Measurements from ENCODE around the gene ABRAXAS1.
"Not testable (repeated sequence)": the region's sequence is repeated elsewhere in the genome, so short reads cannot be mapped to it uniquely, and the experiment has no call there.

Gene ABRAXAS1

GRCh38 chr4:83484500-83485461 is at the start of gene ABRAXAS1:
Gene ABRAXAS1, minus strand, starts transcription at chr4:83485100. Its CDS starts 28 bp downstream, at chr4:83485072.
- DNase-seq (ENCODE audit: low spot score), result peak; percentile 92

DNA sequence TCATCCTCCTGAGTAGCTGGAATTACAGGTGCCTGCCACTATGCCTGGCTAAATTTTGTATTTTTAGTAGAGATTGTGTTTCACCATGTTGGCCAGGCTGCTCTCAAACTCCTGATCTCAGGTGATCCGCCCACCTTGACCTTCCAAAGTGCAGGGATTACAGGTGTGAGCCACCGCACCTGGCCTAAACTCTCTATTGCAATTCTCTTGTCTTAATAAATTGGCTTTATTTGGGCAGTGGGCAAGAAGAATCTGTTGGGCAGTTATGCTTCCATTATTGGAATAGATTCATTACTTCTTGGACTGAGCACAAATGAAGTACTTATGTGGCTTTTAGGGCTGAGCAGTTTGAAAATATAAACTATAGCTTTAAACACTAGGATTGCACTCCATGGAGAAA is 42.8 kb upstream of the ABRAXAS1 start:
- no peak for DNase-seq (ENCODE audit: low spot score)

- DNase-seq (ENCODE audit: low spot score), result no peak
Measured at GRCh38 chr4:83522239-83522638, 37.3 kb upstream of the ABRAXAS1 start.

GRCh38 chr4:83516042-83516772 is 31.3 kb upstream of the ABRAXAS1 start:
- DNase-seq (ENCODE audit: low spot score), result no peak

DNA sequence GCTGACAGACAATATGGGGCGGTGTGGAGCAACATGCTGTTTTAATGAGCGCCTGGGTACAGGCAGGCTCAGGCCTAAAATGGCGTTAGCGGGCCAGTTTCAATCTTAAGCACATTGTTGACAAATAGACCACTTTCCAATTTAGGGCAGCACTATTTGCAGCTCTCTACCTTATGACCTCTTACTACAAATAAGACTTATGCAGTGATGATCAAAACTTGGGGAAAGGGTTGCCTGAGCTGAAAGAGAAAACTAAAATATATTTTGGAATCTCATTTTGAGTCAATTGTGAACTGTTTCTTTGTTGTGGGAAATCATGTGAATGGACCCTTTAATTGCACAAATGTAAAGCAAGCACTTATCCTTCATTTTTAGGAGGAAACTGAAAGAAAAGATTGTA is 25.5 kb upstream of the ABRAXAS1 start:
- DNase-seq (ENCODE audit: low spot score), result no peak

- DNase-seq (ENCODE audit: low spot score), result peak; percentile 46
Measured at GRCh38 chr4:83509156-83509585, 24.3 kb upstream of the ABRAXAS1 start.

- no peak for DNase-seq (ENCODE audit: low spot score)
Measured at GRCh38 chr4:83504996-83505395, 20.1 kb upstream of the ABRAXAS1 start.

GRCh38 chr4:83504503-83504902 is 19.6 kb upstream of the ABRAXAS1 start:
- no peak for DNase-seq (ENCODE audit: low spot score)

GRCh38 chr4:83503974-83504373 is 19.1 kb upstream of the ABRAXAS1 start:
- peak; percentile 52 for DNase-seq (ENCODE audit: low spot score)

DNA sequence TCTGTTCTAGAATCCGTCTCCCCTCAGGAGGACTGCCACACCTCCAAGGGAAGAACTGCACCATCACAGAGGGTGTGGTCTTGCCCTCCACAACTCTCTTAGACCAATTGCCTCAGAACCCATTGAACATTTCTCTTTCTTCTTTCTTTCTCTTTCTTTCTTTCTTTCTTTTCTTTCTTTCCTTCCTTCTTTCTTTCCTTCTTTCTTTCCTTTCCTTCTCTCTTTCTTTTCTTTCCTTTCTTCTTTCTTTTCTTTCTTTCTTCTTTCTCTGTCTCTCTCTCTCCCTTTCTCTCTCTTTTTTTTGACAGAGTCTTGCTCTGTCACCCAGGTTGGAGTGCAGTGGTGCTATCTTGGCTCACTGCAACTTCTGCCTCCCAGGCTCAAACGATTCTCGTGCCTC is 16.8 kb upstream of the ABRAXAS1 start:
- DNase-seq (ENCODE audit: low spot score), result not testable (repeated sequence)

DNA sequence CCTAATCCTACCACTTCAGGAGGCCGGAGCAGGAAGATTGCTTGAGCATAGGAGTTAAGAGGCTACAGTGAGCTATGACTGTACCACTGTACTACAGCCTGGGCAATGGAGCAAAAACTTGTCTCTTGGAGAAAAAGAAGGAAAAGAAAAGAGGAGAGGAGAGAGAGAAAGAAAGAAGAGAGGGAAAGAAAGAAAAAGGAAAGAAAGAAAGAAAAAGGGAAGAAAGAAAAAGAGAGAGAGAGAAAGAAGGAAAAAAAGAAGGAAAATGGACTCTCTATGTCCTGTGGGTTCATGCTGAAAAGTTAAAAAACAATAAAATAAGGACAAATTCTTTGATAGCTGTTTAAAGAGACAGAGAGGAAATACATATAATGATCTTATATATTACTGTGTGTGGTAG is 13.3 kb upstream of the ABRAXAS1 start:
- DNase-seq (ENCODE audit: low spot score), result no peak

- not testable (repeated sequence) for DNase-seq (ENCODE audit: low spot score)
Measured at GRCh38 chr4:83496085-83496917, 11.4 kb upstream of the ABRAXAS1 start.

DNA sequence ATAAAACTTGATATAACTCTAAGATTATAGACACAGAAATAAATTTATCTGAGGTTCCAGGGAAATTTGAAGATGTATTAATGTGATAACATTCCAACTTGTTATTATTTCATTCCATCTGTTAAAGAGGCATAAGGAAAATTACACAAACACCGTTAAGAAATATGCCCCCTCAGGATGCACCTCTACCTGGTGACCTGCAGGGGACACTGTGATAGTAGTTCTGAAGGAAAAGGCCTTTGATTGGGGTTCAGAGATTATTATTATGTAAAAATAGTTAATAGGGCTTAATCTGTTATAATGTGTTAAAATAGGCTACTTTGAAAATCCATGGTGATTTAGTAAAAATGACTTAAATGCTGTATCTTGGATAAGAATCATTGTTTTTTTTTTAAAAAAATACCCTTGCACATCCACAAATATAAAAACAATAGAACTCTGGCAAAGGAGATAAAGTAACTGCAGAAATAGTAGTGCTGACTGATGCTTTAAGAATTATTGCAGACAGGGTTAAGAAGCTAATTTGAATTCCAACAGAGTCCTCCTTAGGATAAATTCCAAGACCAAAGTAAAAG is 6.1 kb upstream of the ABRAXAS1 start:
- DNase-seq (ENCODE audit: low spot score), result peak; percentile 34

DNA sequence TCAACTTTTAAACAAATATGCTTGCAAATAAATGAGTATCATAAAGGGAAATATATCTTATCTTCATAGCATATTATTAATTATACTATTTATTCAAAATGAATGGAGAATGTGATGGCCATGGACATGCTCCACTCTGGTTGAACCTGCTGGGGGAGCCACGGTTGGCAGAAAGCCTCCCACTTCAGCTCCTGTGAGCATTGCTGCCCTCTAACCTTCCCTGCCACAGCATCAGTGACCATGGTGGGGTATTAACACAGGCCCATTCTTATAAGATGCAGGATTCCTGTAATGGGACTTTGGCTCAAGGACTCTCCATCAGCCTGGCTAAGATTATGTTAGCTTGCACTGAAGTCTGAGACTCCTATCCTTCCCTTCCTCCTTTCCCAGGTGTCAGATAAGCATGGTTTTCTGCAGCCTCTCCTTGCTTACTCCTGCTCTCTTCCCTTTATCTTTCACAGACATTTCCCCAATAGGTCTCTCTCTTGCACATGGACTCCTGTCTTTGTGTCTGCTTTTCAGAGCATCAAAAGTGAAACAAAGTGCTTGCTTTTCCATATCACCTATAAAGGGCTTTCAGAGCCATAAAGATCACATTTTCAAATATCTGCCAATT is 4.9 kb upstream of the ABRAXAS1 start:
- DNase-seq (ENCODE audit: low spot score), result no peak

GRCh38 chr4:83486457-83487129 is 1.7 kb upstream of the ABRAXAS1 start:
- DNase-seq (ENCODE audit: low spot score), result no peak

- DNase-seq (ENCODE audit: low spot score), result no peak
Measured at GRCh38 chr4:83473966-83474365, 10.9 kb downstream of the ABRAXAS1 start.

DNA sequence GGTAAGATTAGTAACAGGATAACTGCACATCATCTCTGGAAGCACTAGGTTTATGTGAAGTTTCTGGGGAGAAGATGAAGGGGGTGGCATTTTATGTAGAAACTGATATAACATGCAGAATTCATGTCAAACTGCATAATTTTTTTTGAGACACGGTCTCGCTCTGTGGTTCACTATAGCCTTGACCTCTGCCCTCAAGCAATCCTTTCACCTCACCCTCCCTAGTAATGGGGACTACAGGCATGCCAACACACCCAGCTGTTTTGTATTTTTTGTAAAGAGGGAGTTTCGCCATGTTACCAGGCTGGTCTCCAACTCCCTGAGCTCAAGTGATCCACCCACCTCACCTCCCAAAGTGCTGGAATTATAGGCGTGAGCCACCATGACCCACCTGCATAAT is 11.5 kb downstream of the ABRAXAS1 start:
- no peak for DNase-seq (ENCODE audit: low spot score)

- DNase-seq (ENCODE audit: low spot score), result no peak
Measured at GRCh38 chr4:83456184-83456501, 28.8 kb downstream of the ABRAXAS1 start.

- peak; percentile 97 for DNase-seq (ENCODE audit: low spot score)
Measured at GRCh38 chr4:83455281-83456183, 29.4 kb downstream of the ABRAXAS1 start, which contains the start of the genes HELQ and MRPS18C. Gene HELQ, minus strand, starts transcription at chr4:83455823. Its CDS starts 130 bp downstream, at chr4:83455693. Gene MRPS18C, plus strand, starts transcription at chr4:83456058. Its CDS starts 20 bp downstream, at chr4:83456078.

GRCh38 chr4:83454686-83455085 is 30.2 kb downstream of the ABRAXAS1 start:
- no peak for DNase-seq (ENCODE audit: low spot score)

Measured in CD4-positive, alpha-beta T cell treated with Interleukin-6 at 100 ng/mL for 8 hours (primary cell).